IMR-90 (cell line): ENCODE data around the gene NELL1. TPM values are rescaled to one million over a fixed set of nuclear protein-coding genes. Genes with fewer than 3 reads are reported as not detected.

Experiments used
- ATAC-seq: fragments of 200-7000 bp; cut with Tn5 transposase; 2 replicates; pipeline ENCODE4 v1.9.1; 2020; ENCODE audit warnings: low read depth, mild to moderate bottlenecking, moderate library complexity
- BruUV-seq: library from RNA; stranded (reverse); fragments of 400-500 nt; replicated peaks from 2 replicates; lab custom pipeline; 2021; lab: Mats Ljungman, UMichigan
- CTCF ChIA-PET: fragments of 300-600 bp; formaldehyde crosslinking; extraction: SDS; loops from one replicate; lab custom pipeline; 2021; ENCODE audit warnings: antibody characterized with exemption; lab: Yijun Ruan, JAX
- POLR2A ChIA-PET: fragments of 300-600 bp; sonication (Branson Sonifier 250); formaldehyde crosslinking; loops from one replicate; lab custom pipeline; 2022; ENCODE audit warnings: antibody characterized with exemption; ENCODE audit not compliant: unreplicated experiment; lab: Charles Lee
- DNase-seq: peaks from one replicate; pipeline ENCODE4 v3.0.0; 2013
- H2AFZ ChIP-seq: replicated peaks from 2 replicates; pipeline ENCODE3; 2013; ENCODE audit warnings: low read length, mild to moderate bottlenecking; ENCODE audit not compliant: poor library complexity
- H2AK5ac ChIP-seq: 2 replicates; pipeline ENCODE4 v1.6.1; 2013; ENCODE audit warnings: low read depth, low read length, inconsistent platforms
- H2AK9ac ChIP-seq: replicated peaks from 2 replicates; pipeline ENCODE3; 2013; ENCODE audit warnings: mild to moderate bottlenecking, low read depth, low read length, moderate library complexity; ENCODE audit not compliant: poor library complexity
- H2BK120ac ChIP-seq: 2 replicates; pipeline ENCODE4 v1.6.1; 2013; ENCODE audit warnings: low read depth, low read length, inconsistent platforms
- H2BK15ac ChIP-seq: 3 replicates; pipeline ENCODE4 v1.6.1; 2013; ENCODE audit warnings: low read depth, low read length, inconsistent platforms
- H2BK20ac ChIP-seq: 2 replicates; pipeline ENCODE4 v1.6.1; 2013; ENCODE audit warnings: low read depth, mild to moderate bottlenecking, inconsistent platforms, low read length, moderate library complexity
- H2BK5ac ChIP-seq: 2 replicates; pipeline ENCODE4 v1.6.1; 2013; ENCODE audit warnings: mild to moderate bottlenecking, low read depth, low read length, inconsistent platforms; ENCODE audit not compliant: poor library complexity, severe bottlenecking
- H3K14ac ChIP-seq: replicated peaks from 2 replicates; pipeline ENCODE4 v1.6.1; 2013; ENCODE audit warnings: low read depth, low read length, inconsistent platforms
- H3K18ac ChIP-seq: 2 replicates; pipeline ENCODE4 v1.6.1; 2013; ENCODE audit warnings: low read depth, low read length, control low read depth
- H3K23ac ChIP-seq: 2 replicates; pipeline ENCODE4 v1.6.1; 2013; ENCODE audit warnings: low read depth, low read length, inconsistent platforms
- H3K27ac ChIP-seq: 2 replicates; pipeline ENCODE4 v1.5.1; 2013; ENCODE audit warnings: mild to moderate bottlenecking, control low read depth, low read length; ENCODE audit not compliant: insufficient read depth
- H3K27me3 ChIP-seq: 2 replicates; pipeline ENCODE4 v1.6.1; 2013; ENCODE audit warnings: low read length; ENCODE audit not compliant: control insufficient read depth, insufficient read depth
- H3K36me3 ChIP-seq: 2 replicates; pipeline ENCODE4 v1.6.1; 2013; ENCODE audit warnings: low read length, mixed read lengths; ENCODE audit not compliant: control insufficient read depth, insufficient read depth
- H3K4ac ChIP-seq: 2 replicates; pipeline ENCODE4 v1.6.1; 2013; ENCODE audit warnings: low read depth, low read length, inconsistent platforms
- H3K4me1 ChIP-seq: 2 replicates; pipeline ENCODE4 v1.6.1; 2013; ENCODE audit warnings: low read length, mixed read lengths; ENCODE audit not compliant: control insufficient read depth, insufficient read depth
- H3K4me2 ChIP-seq: 2 replicates; pipeline ENCODE4 v1.6.1; 2013; ENCODE audit warnings: low read depth, mild to moderate bottlenecking, control low read depth, low read length, moderate library complexity
- H3K4me3 ChIP-seq: 2 replicates; pipeline ENCODE4 v1.5.1; 2013; ENCODE audit warnings: low read depth, mild to moderate bottlenecking, control low read depth, low read length, moderate library complexity; ENCODE audit not compliant: insufficient read depth
- H3K56ac ChIP-seq: 2 replicates; pipeline ENCODE4 v1.6.1; 2013; ENCODE audit warnings: low read length, inconsistent platforms; ENCODE audit not compliant: insufficient read depth; ENCODE audit errors: extremely low read depth
- H3K79me1 ChIP-seq, 2 experiments: 2 replicates each; pipeline ENCODE4 v1.6.1; 2013; ENCODE audit warnings: low read length in 2 of 2, inconsistent platforms in 1 of 2, low read depth in 1 of 2
- H3K9ac ChIP-seq: 2 replicates; pipeline ENCODE4 v1.6.1; 2013; ENCODE audit warnings: low read depth, low read length, control low read depth
- H3K9me1 ChIP-seq: 2 replicates; pipeline ENCODE4 v1.6.1; 2013; ENCODE audit warnings: low read length, inconsistent platforms; ENCODE audit not compliant: insufficient read depth
- H3K9me3 ChIP-seq: 2 replicates; pipeline ENCODE4 v1.6.1; 2013; ENCODE audit warnings: low read length; ENCODE audit not compliant: control insufficient read depth, insufficient read depth
- H4K20me1 ChIP-seq: 2 replicates; pipeline ENCODE4 v1.6.1; 2013; ENCODE audit warnings: low read length, inconsistent platforms; ENCODE audit not compliant: insufficient read depth
- H4K5ac ChIP-seq: 2 replicates; pipeline ENCODE4 v1.6.1; 2013; ENCODE audit warnings: mild to moderate bottlenecking, low read depth, low read length, control low read depth
- H4K8ac ChIP-seq, 2 experiments: 2 replicates each; pipeline ENCODE4 v1.6.1; 2013; ENCODE audit warnings: low read depth in 2 of 2, low read length in 2 of 2, control low read depth in 1 of 2, inconsistent platforms in 1 of 2
- H4K91ac ChIP-seq: 2 replicates; pipeline ENCODE4 v1.6.1; 2013; ENCODE audit warnings: low read depth, low read length, inconsistent platforms; ENCODE audit not compliant: insufficient read depth
- BHLHE40 ChIP-seq: fragments of 150-350 bp; IDR thresholded peaks from 2 replicates; pipeline ENCODE4 v1.6.1; 2016; ENCODE audit warnings: mild to moderate bottlenecking, low read depth, low read length
- CEBPB ChIP-seq: IDR thresholded peaks from 2 replicates; pipeline ENCODE4 v1.6.1; 2012; ENCODE audit warnings: low read depth, low read length, improper control_type of control experiment
- CHD1 ChIP-seq: IDR thresholded peaks from 2 replicates; pipeline ENCODE4 v1.6.1; 2012; ENCODE audit warnings: low read depth, low read length, improper control_type of control experiment
- CTCF ChIP-seq: conservative IDR thresholded peaks from 2 replicates; pipeline ENCODE4 v1.5.1; 2012; ENCODE audit warnings: mild to moderate bottlenecking, low read depth, low read length, improper control_type of control experiment
- MAFK ChIP-seq: IDR thresholded peaks from 2 replicates; pipeline ENCODE4 v1.6.1; 2012; ENCODE audit warnings: low read depth, low read length, improper control_type of control experiment
- MAZ ChIP-seq: IDR thresholded peaks from 2 replicates; pipeline ENCODE4 v1.6.1; 2012; ENCODE audit warnings: low read depth, mild to moderate bottlenecking, low read length, improper control_type of control experiment, moderate library complexity, borderline replicate concordance
- NFE2L2 ChIP-seq: fragments of 150-350 bp; IDR thresholded peaks from 2 replicates; pipeline ENCODE4 v1.6.1; 2016; ENCODE audit warnings: low read depth, mild to moderate bottlenecking, low read length
- POLR2A ChIP-seq: IDR thresholded peaks from 2 replicates; pipeline ENCODE4 v1.6.1; 2012; ENCODE audit warnings: mild to moderate bottlenecking, low read depth, low read length
- RAD21 ChIP-seq: IDR thresholded peaks from 2 replicates; pipeline ENCODE4 v1.6.1; 2012; ENCODE audit warnings: low read length, improper control_type of control experiment
- RFX5 ChIP-seq: IDR thresholded peaks from 2 replicates; pipeline ENCODE4 v1.8.0; 2012; ENCODE audit warnings: low read depth, mild to moderate bottlenecking, low read length, moderate library complexity
- WGBS, 2 experiments: methylation state at CpG; one replicate each; pipeline versions ENCODE4 v1.1.5 to v1.1.7; 2013; ENCODE audit warnings: missing lambda C conversion rate in 2 of 2; ENCODE audit not compliant: insufficient read length in 1 of 2; ENCODE audit errors: extremely low coverage in 2 of 2; 5-methylcytosine and 5-hydroxymethylcytosine counted together
- dilution Hi-C: fragments of 300-500 bp; cut with HindIII; formaldehyde crosslinking; loops from one replicate; pipeline ENCODE4 v1.14.3; 2018; ENCODE audit warnings: low sequenced_read_pairs; ENCODE audit not compliant: unreplicated experiment
- in situ Hi-C: fragments of 300-500 bp; cut with MboI; formaldehyde crosslinking; loops from 3 replicates; pipeline ENCODE4 v1.14.3; 2019; ENCODE audit warnings: low sequenced_read_pairs, inconsistent platforms, mixed read lengths
- intact Hi-C: fragments of 100-400 bp; cut with micrococcal nuclease; formaldehyde crosslinking; loops from 2 replicates; pipeline ENCODE4 v1.10.0; 2022
- polyA plus RNA-seq, 3 experiments: library from polyadenylated mRNA; depleted of rRNA; stranded (reverse); fragments of >200 nt; gene quantifications; 2 replicates each; pipeline ENCODE4 v1.2.3, GENCODE V29; 2012; ENCODE audit warnings: low replicate concordance in 1 of 3
- total RNA-seq: library from RNA; depleted of rRNA; stranded (reverse); fragments of >200 nt; gene quantifications from 2 replicates; pipeline ENCODE4 v1.2.3, GENCODE V29; 2012

Gene NELL1
- total and polyA plus RNA-seq, 2 of the 4 experiments (the other 2 are of a cell fraction) = not detected

DNA sequence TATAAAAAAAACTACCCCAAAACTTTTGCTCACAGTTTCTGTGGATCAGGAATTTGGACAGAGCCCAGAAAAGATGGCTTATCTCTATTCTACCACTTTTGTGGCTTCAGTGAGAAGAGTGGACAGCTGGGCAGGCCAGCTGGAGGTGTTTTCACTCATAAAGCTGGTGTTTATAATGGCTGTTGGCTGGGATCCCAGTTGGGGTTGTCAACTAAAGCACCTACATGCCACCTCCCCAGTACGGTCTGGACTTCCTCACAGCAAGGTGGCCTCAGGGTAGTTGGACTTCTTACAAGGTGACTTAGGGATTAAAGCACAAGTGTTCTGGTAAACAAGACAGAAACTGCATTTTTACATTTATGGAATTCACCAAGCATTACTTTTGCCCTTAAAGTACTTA is 171.0 kb downstream of the NELL1 start:
- no peak overlapping the region for H3K27ac ChIP-seq
- no peak overlapping the region for H3K56ac ChIP-seq
- no peak overlapping the region for H2BK15ac ChIP-seq
- no peak overlapping the region for H3K4me2 ChIP-seq
- ChIA-PET CTCF (no interaction called here), POLR2A (no interaction called here)
- H3K4me1 ChIP-seq = no peaks in the 10 kb centered on the region
- no peak overlapping the region for H4K5ac ChIP-seq
- dilution Hi-C loops (no loop called here), in situ Hi-C loops (no loop called here), intact Hi-C loops (no loop called here)
- H3K14ac ChIP-seq = no peak overlapping the region
- no peak overlapping the region for H2AK9ac ChIP-seq
- DNase-seq (no peak), ATAC-seq (no peak)
- H2AK5ac ChIP-seq = no peak overlapping the region
- no peak overlapping the region for H3K4ac ChIP-seq
- no peaks in the 10 kb centered on the region for H4K20me1 ChIP-seq
- no peaks in the 10 kb centered on the region for H3K9me1 ChIP-seq
- H3K27me3 ChIP-seq = no peaks in the 10 kb centered on the region
- H3K18ac ChIP-seq = no peak overlapping the region
- no CpG with 5 or more reads among the region's 1 CpG for WGBS, 2 experiments
- no peaks in the 10 kb centered on the region for H3K79me1 ChIP-seq
- no peak overlapping the region for H4K8ac ChIP-seq
- no peak overlapping the region for H3K9ac ChIP-seq
- TF ChIP-seq CHD1 (no peak), BHLHE40 (no peak), RFX5 (no peak), CTCF (no peak), MAFK (no peak), RAD21 (no peak), NFE2L2 (no peak), MAZ (no peak), CEBPB (no peak), POLR2A (no peak)
- no TSS peak for BruUV-seq
- no peak overlapping the region for H2BK5ac ChIP-seq
- no peak overlapping the region for H3K4me3 ChIP-seq
- no peak overlapping the region for H2BK20ac ChIP-seq
- H3K23ac ChIP-seq = no peak overlapping the region
- H3K36me3 ChIP-seq = no peaks in the 10 kb centered on the region
- no peak overlapping the region for H2BK120ac ChIP-seq
- peaks cover 8% of the 10 kb centered on the region for H3K9me3 ChIP-seq
- H4K91ac ChIP-seq = no peak overlapping the region
- no peak overlapping the region for H2AFZ ChIP-seq
